GM21717 (cell line): Measurements from ENCODE around the gene OPCML.

ENCODE experiments used
- ATAC-seq: cut with Tn5 transposase; IDR thresholded peaks from one replicate; pipeline ENCODE4 v1.9.1; 2021; ENCODE audit warnings: mild to moderate bottlenecking, moderate library complexity; ENCODE audit not compliant: unreplicated experiment

OPCML gene

GRCh38 chr11:132714859-132715440, 817.4 kb downstream of the OPCML start:
- ATAC-seq = no peak

GRCh38 chr11:132712466-132712865, 819.8 kb downstream of the OPCML start:
- no peak for ATAC-seq

GRCh38 chr11:132704781-132705375, 827.4 kb downstream of the OPCML start:
- ATAC-seq = no peak

- ATAC-seq = no peak
Observed at GRCh38 chr11:132692891-132693290, 839.4 kb downstream of the OPCML start.

GRCh38 chr11:132691848-132692550, 840.3 kb downstream of the OPCML start:
- ATAC-seq = no peak

DNA sequence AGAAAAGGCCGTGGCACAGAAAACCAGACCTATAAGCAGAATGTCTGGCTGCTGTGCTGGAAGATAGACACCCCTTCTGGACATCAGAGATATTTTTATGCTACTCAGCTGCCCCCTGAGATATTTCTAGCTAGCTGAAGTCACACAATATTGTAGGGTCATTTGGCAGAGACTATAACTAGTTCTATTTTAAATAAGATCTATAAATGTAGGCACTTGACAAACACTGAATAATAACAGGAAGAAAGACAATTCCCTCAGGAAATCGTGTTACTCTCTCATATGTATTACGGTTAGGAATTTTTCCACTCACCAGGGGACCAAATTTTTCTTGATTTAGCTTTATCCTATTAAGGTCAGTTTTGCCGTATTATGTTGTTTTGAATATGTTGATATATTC, 845.4 kb downstream of the OPCML start:
- ATAC-seq = no peak

DNA sequence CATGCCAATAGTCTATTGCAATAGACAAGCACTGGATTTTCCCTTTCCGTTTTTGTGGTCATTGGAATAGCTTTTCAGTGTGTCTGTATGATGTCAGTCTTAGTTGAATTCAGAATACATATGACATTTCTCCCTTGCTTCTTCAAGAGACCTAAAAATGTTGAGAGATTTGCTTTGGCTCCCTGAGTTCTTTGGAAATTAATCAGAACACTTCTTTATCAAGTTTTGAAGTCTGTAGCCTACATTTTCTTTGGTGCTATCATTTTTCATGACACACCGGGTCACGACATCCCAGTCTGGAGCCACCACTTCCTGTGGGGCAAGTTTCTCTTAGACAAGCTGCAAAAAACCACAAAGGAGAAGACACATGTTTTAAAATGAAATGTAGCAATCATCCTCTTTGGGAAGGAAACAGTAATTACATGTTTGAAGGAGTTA, 847.1 kb downstream of the OPCML start:
- no peak for ATAC-seq

GRCh38 chr11:132683602-132684001, 848.7 kb downstream of the OPCML start:
- ATAC-seq = no peak

GRCh38 chr11:132681971-132682370, 850.3 kb downstream of the OPCML start:
- ATAC-seq = no peak

DNA sequence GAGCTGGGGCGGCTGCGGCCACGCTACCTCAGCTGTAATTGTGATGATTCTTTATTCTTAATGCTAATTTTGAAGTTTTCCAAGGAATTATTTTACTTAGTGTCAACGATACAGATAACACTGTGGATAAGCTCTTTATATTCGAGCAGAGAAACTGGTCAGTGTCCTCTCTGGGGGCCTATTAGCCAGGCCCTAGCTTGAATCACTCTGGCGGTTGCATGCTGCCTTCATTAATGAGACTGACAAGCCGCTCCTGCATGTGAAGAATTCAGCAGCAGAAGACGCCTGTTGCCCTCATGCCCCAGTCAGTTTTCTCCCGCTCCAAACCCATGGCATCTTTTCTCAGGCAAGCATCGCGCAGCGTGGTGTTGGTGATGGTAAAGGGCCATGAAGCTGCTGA, 851.7 kb downstream of the OPCML start:
- no peak for ATAC-seq

GRCh38 chr11:132674151-132674550, 858.1 kb downstream of the OPCML start:
- ATAC-seq = no peak

GRCh38 chr11:132671851-132672370, 860.4 kb downstream of the OPCML start:
- no peak for ATAC-seq

DNA sequence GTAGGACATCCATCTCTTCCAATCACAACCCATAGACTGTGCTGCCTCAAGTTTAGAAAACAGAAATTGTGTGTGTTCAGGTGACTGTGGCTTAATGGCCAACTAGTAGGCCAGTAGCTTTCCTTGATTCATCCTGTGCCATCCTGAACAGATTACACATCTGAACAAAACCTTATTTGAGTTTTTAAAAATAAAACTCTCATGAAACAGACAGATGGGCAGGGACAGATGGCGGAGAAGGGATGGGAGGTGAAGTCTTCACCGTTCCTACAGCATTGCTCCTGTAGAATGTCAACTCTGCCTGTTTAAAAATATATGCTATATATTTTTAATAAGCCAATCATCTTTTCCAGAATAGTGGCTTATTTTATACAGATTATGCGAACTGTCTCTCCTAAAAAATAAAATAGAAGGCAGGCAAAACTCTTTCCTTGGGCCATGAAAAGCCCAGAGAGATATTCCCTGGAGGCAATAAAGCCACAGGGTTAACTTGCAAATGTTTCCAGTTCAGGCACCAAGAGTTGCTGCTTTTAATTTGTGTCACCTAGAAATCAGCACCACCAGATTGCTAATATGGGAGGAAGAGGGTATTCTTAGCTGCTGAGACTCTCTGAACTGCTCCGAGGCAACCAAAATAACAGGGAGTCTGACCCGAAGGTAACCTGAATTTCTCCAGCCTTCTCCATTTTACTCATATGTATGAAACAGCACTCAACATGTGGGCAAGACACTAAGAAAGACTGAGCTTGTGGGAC, 861.2 kb downstream of the OPCML start:
- ATAC-seq = no peak

GRCh38 chr11:132669949-132670348, 862.4 kb downstream of the OPCML start:
- ATAC-seq = no peak

DNA sequence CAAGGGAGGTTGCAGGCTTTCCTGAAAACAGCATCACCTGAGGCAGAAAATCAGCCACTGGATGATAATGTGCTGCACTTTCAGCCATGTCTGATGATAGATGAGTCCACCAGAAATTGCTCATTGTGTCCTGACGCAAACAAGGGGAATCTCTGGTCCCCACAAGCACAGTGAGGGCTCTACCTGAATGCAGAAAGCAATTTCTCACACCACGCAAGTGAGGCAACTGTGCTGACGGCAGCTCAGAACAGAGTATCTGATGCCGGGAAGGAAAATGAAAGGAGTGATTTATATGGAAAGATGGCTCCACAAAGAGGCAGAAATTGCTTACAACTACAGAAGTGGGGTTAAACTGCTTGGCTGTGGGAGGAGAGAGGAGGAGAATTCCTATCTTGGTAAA, 867.1 kb downstream of the OPCML start:
- ATAC-seq = no peak

- ATAC-seq = no peak
Observed at GRCh38 chr11:132658696-132659095, 873.6 kb downstream of the OPCML start.

DNA sequence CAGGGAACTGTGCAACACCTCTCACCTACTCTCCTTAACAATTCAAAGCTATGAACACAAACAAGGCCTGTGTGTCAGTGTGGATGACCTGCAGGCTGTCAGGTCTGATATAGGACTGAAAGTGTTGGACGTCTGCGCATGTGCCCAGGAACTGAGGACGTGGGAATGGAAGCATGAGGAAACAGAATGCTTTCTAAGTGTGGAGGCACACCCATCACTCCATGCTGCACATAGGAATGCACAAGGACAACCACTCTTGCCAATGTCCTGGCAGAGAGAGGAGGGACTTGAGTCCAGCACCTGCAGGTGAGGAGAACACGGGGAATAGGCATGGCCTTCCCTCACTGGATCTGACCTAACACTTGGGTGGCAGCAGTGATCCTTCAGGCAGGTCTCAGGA, 874.3 kb downstream of the OPCML start:
- ATAC-seq = no peak

GRCh38 chr11:132655187-132655855, 877.0 kb downstream of the OPCML start:
- no peak for ATAC-seq

DNA sequence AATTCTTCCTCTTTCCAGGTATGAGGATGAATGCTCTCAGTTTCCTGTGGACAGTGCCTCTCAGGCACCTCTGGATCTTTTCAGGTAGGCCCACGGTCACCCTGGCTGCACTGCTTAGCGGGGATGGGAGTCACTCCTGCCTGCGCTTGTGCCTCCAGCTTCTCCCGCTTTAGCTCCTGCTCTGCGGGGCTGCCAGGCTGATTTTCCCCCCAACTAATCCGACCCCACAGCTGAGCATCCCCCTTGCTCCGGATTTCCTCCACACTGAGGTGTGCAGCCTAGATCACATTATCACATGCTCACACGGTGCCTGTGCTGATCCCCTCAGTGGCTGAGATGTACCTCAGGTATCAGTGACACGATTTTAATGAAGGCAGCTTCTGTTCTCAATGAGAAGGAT, 879.1 kb downstream of the OPCML start:
- ATAC-seq = no peak

GRCh38 chr11:132650969-132651720, 881.2 kb downstream of the OPCML start:
- ATAC-seq = no peak
